Left lung (tissue), 10 donors: ENCODE results near the gene FHIT. TPM values are rescaled to one million over a fixed set of nuclear protein-coding genes. Genes with fewer than 3 reads are reported as not detected.

ENCODE experiments used
- ATAC-seq: fragments of 200-7000 bp; cut with Tn5 transposase; one replicate; pipeline ENCODE4 v1.9.1; 2020; ENCODE audit warnings: moderate library complexity
- DNase-seq, 4 donors: peaks; one replicate each; pipeline ENCODE4 v3.0.0-alpha.2; 2013 to 2020
- H3K27ac ChIP-seq, 2 donors: fragments of 200-600 bp; sonication (generic) in 1 of 2; one replicate each; pipeline versions ENCODE4 v1.5.0 to v1.8.0; 2020 to 2021
- H3K27me3 ChIP-seq, 2 donors: fragments of 200-600 bp; sonication (generic) in 1 of 2; one replicate each; pipeline versions ENCODE4 v1.5.0 to v1.8.0; 2020 to 2021
- H3K36me3 ChIP-seq, 2 donors: fragments of 200-600 bp; sonication (generic) in 1 of 2; one replicate each; pipeline versions ENCODE4 v1.5.0 to v1.8.0; 2020 to 2021
- H3K4me1 ChIP-seq, 2 donors: fragments of 200-600 bp; one replicate each; pipeline ENCODE4 v1.8.0; 2021
- H3K4me3 ChIP-seq, 2 donors: fragments of 200-600 bp; sonication (generic) in 1 of 2; one replicate each; pipeline versions ENCODE4 v1.5.0 to v1.8.0; 2020 to 2021; ENCODE audit warnings: mild to moderate bottlenecking in 1 of 2
- H3K9me3 ChIP-seq, 2 donors: fragments of 200-600 bp; sonication (generic) in 1 of 2; one replicate each; pipeline versions ENCODE4 v1.5.0 to v1.8.0; 2020 to 2021
- intact Hi-C, 2 donors: fragments of 100-400 bp; cut with DNase I; formaldehyde crosslinking; loops; one replicate each; pipeline versions ENCODE4 v1.11.2 to v1.14.2; 2022
- polyA plus RNA-seq, 6 donors: library from polyadenylated mRNA; unstranded; fragments of 120-200 nt; gene quantifications; one replicate each; pipeline ENCODE4 v1.2.1, GENCODE V29; 2013; ENCODE audit not compliant: insufficient read length in 6 of 6
- total RNA-seq, 2 donors: library from RNA; stranded (reverse); fragmentation: NEBNext Ultra II Directional; extraction: Animal tissue kit (Norgen Biotek cat#: 25700); gene quantifications; one replicate each; pipeline ENCODE4 v1.2.1, GENCODE V29; 2021
- TF ChIP-seq, protein P1 (sequence below), 2 donors: fragments of 200-600 bp; sonication (generic) in 1 of 2; IDR thresholded peaks; one replicate each; pipeline versions ENCODE4 v1.5.0 to v1.8.0; 2021; ENCODE audit warnings: antibody characterized with exemption in 2 of 2
- donor health status: DM: no; HTN: yes; CAD: no.
- donor health status: DM: no; HTN: no; CAD: no.

The FHIT gene
- total and polyA plus RNA-seq, 8 donors, result 8.5 to 16.3 (median 9.7) TPM

DNA sequence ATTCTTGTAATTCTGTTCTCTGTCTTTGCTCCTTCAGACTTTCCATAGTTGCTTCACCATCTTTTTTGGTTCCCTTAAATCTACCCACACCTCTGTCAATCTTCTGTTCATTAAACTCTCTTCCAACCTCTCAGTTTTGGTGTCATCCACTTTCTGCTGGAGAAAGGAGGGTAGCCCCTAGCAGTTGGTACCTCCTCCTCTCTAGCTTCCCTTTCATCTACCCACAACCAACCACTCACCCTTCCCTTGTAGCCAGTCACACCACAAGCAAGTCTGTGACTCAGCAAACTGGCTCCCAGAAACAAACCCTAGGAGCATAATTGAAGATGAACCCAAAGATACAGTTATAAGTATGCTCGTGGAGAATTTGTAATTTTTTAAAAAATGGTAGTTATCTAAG, 318.6 kb downstream of the FHIT start:
- Histone ChIP-seq H3K4me3 (no peak overlapping the region), H3K9me3 (peaks cover 0 to 1% of the 10 kb centered on the region in 2 donors), H3K27me3 (no peaks in the 10 kb centered on the region), H3K4me1 (no peaks in the 10 kb centered on the region), H3K36me3 (no peaks in the 10 kb centered on the region), H3K27ac (no peak overlapping the region)
- DNase-seq (no peak), ATAC-seq (no peak)
- TF ChIP-seq, protein P1, sequence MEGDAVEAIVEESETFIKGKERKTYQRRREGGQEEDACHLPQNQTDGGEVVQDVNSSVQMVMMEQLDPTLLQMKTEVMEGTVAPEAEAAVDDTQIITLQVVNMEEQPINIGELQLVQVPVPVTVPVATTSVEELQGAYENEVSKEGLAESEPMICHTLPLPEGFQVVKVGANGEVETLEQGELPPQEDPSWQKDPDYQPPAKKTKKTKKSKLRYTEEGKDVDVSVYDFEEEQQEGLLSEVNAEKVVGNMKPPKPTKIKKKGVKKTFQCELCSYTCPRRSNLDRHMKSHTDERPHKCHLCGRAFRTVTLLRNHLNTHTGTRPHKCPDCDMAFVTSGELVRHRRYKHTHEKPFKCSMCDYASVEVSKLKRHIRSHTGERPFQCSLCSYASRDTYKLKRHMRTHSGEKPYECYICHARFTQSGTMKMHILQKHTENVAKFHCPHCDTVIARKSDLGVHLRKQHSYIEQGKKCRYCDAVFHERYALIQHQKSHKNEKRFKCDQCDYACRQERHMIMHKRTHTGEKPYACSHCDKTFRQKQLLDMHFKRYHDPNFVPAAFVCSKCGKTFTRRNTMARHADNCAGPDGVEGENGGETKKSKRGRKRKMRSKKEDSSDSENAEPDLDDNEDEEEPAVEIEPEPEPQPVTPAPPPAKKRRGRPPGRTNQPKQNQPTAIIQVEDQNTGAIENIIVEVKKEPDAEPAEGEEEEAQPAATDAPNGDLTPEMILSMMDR (IDR thresholded peaks at IDR 0.05), result no peak
- intact Hi-C loops, result no loop called here

DNA sequence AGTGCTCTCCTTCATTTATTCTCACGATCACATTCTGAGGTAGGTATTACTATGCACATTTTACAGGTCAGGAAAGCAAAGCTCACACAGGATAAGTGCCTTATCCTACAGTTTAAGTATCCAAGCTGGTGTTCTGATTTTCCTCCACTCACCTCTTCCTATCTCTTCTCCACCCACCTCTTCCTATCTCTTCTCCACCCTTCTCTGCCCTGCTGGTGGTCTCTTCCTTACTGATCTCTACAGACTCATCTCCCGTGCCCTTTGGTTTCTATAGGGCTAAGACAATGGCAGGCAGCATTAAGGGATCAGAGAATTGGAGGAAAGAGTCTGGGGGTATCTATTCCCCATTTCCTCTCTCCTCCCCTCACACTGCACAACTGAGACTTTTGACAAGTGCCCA, 319.1 kb downstream of the FHIT start:
- no peaks in the 10 kb centered on the region for H3K27me3 ChIP-seq
- H3K36me3 ChIP-seq, result no peaks in the 10 kb centered on the region
- H3K27ac ChIP-seq, result no peak overlapping the region
- TF ChIP-seq, protein P1 (IDR thresholded peaks at IDR 0.05), result no peak
- ATAC-seq, result no peak
- H3K4me1 ChIP-seq, result no peaks in the 10 kb centered on the region
- peaks cover 0 to 5% of the 10 kb centered on the region in 2 donors for H3K9me3 ChIP-seq
- DNase-seq, result no peak
- H3K4me3 ChIP-seq, result no peak overlapping the region
- intact Hi-C loops, result no loop called here

DNA sequence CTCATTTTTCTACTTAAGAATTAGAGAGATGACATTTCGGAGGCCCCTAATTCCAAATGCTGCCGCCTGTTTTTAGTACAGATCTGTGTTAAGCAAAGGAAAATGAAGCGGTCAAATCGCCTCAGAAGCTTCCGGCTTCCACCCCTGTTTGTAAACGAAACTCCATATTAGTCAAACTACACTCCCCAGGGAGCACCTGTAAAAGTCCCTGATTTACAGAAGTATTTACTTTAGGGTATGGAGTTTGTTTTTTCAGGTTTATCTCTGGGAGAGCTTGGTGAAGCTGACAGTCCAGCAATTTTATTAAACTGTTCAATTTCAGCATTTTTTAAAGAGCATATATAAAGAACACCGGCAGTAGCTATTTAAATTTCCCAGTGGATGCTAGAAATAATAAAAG, 319.8 kb downstream of the FHIT start:
- Histone ChIP-seq H3K36me3 (no peaks in the 10 kb centered on the region), H3K4me3 (no peak overlapping the region), H3K4me1 (no peaks in the 10 kb centered on the region), H3K27ac (no peak overlapping the region), H3K27me3 (no peaks in the 10 kb centered on the region), H3K9me3 (peaks cover 0 to 5% of the 10 kb centered on the region in 2 donors)
- ATAC-seq, result no peak
- TF ChIP-seq, protein P1 (IDR thresholded peaks at IDR 0.05), result no peak
- intact Hi-C loops, result no loop called here
- no peak for DNase-seq

DNA sequence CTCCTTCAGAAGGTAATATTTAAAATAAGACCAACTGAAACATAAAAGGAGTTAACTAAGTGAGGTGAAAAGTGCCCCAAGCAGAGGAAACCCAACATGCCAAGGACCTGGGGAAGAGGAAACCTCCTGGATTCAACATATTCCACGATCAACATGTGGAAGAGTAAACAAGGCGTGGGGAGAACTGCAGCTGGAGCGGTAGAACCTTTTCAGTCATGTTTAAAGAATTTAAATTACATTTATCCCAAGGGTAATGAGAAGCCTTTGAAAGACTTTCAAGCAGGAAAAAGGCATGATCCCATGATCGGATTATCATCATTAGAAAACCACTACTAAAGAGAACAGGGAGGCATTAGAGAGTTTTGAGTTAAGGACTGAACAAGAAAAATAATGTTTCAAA, 330.7 kb downstream of the FHIT start:
- H3K4me1 ChIP-seq, result no peaks in the 10 kb centered on the region
- no peaks in the 10 kb centered on the region for H3K36me3 ChIP-seq
- H3K9me3 ChIP-seq, result no peaks in the 10 kb centered on the region
- DNase-seq (no peak), ATAC-seq (no peak)
- H3K27me3 ChIP-seq, result no peaks in the 10 kb centered on the region
- intact Hi-C loops, result no loop called here
- no peak overlapping the region for H3K27ac ChIP-seq
- TF ChIP-seq, protein P1 (IDR thresholded peaks at IDR 0.05), result no peak
- no peak overlapping the region for H3K4me3 ChIP-seq

DNA sequence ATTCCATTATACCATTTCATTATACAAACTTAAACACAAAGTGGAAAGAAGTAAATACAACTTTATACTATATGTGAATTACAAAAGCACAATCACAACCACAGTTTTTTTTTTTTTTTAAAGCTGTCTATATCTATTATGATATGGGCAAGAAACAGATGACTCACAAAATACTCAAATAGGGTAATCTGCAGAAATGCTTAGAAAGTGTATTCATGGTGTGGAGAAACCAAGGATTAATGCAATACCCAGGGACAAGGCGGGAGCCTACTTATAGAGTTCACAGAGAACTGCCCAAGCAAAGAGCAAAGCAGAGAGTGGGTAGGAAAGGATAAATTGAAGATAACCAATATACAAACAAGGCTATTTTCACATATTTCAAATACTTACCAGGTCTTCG, 332.0 kb downstream of the FHIT start:
- no peak for DNase-seq
- Histone ChIP-seq H3K27me3 (no peaks in the 10 kb centered on the region), H3K4me3 (no peak overlapping the region), H3K4me1 (no peaks in the 10 kb centered on the region), H3K36me3 (no peaks in the 10 kb centered on the region), H3K27ac (no peak overlapping the region), H3K9me3 (no peaks in the 10 kb centered on the region)
- no peak for ATAC-seq
- TF ChIP-seq, protein P1 (IDR thresholded peaks at IDR 0.05), result no peak
- intact Hi-C loops, result no loop called here
